HepG2 (cell line): ENCODE data around the gene ST14. TPM values are rescaled to one million over a fixed set of nuclear protein-coding genes. Genes with fewer than 3 reads are reported as not detected.

ENCODE experiments used
- ADNP ChIP-seq: sonication (generic); formaldehyde crosslinking; IDR thresholded peaks from 2 replicates; pipeline ENCODE4 v1.4.0; 2020; ENCODE audit warnings: missing genetic modification reagents
- DBP ChIP-seq: sonication (generic); formaldehyde crosslinking; IDR thresholded peaks from 2 replicates; pipeline ENCODE4 v1.4.0; 2020; ENCODE audit warnings: missing genetic modification reagents; ENCODE audit errors: not compliant biosample characterization
- ELK4 ChIP-seq: sonication (generic); formaldehyde crosslinking; IDR thresholded peaks from 2 replicates; pipeline ENCODE4 v1.9.0; 2021; ENCODE audit warnings: missing genetic modification reagents, borderline replicate concordance
- FOXJ3 ChIP-seq: sonication (generic); formaldehyde crosslinking; IDR thresholded peaks from 2 replicates; pipeline ENCODE4 v1.4.0; 2020; ENCODE audit warnings: missing genetic modification reagents, mild to moderate bottlenecking, borderline replicate concordance
- KAT8 ChIP-seq: IDR thresholded peaks from 2 replicates; pipeline ENCODE4 v1.6.1; 2016; ENCODE audit warnings: missing genetic modification reagents, missing compliant biosample characterization
- NCOA2 ChIP-seq: sonication (generic); formaldehyde crosslinking; IDR thresholded peaks from 2 replicates; pipeline ENCODE4 v1.8.0; 2022; ENCODE audit warnings: inconsistent platforms
- NFYB ChIP-seq: sonication (generic); formaldehyde crosslinking; IDR thresholded peaks from 2 replicates; pipeline ENCODE4 v1.4.0; 2020; ENCODE audit warnings: missing genetic modification reagents
- PATZ1 ChIP-seq: sonication (generic); formaldehyde crosslinking; IDR thresholded peaks from 2 replicates; pipeline ENCODE4 v1.4.0; 2020; ENCODE audit warnings: missing genetic modification reagents
- POLR2G ChIP-seq: fragments of 200-400 bp; formaldehyde crosslinking; IDR thresholded peaks from 2 replicates; pipeline ENCODE4 v1.6.1; 2018; ENCODE audit warnings: mild to moderate bottlenecking, low read depth, low read length, moderate library complexity
- RBM22 ChIP-seq: fragments of 200-400 bp; formaldehyde crosslinking; optimal IDR thresholded peaks from 2 replicates; pipeline ENCODE3; 2017; ENCODE audit warnings: mild to moderate bottlenecking, low read length, moderate library complexity
- RFX3 ChIP-seq: IDR thresholded peaks from 2 replicates; pipeline ENCODE4 v1.6.1; 2016; ENCODE audit warnings: missing biosample characterization, missing genetic modification reagents
- SATB2 ChIP-seq: sonication (generic); formaldehyde crosslinking; IDR thresholded peaks from 2 replicates; pipeline ENCODE4 v1.5.0; 2020; ENCODE audit warnings: missing genetic modification reagents
- STAG1 ChIP-seq: sonication (generic); formaldehyde crosslinking; IDR thresholded peaks from 2 replicates; pipeline ENCODE4 v1.4.0; 2020; ENCODE audit warnings: missing genetic modification reagents
- TRIM22 ChIP-seq: fragments of 450-650 bp; IDR thresholded peaks from 2 replicates; pipeline ENCODE4 v1.6.1; 2017
- TSC22D2 ChIP-seq: sonication (generic); formaldehyde crosslinking; IDR thresholded peaks from 2 replicates; pipeline ENCODE4 v1.5.1; 2020; ENCODE audit warnings: missing genetic modification reagents, mild to moderate bottlenecking, borderline replicate concordance
- ZNF34 ChIP-seq: sonication (generic); formaldehyde crosslinking; IDR thresholded peaks from 2 replicates; pipeline ENCODE4 v1.4.0; 2020; ENCODE audit warnings: mild to moderate bottlenecking, missing genetic modification reagents, borderline replicate concordance
- ZNF430 ChIP-seq: sonication (generic); formaldehyde crosslinking; IDR thresholded peaks from 2 replicates; pipeline ENCODE4 v1.9.0; 2021; ENCODE audit warnings: mild to moderate bottlenecking, missing genetic modification reagents
- ZNF552 ChIP-seq: sonication (generic); formaldehyde crosslinking; IDR thresholded peaks from 2 replicates; pipeline ENCODE4 v1.9.0; 2022; ENCODE audit warnings: missing genetic modification reagents, mild to moderate bottlenecking, borderline replicate concordance
- ZNF562 ChIP-seq: sonication (generic); formaldehyde crosslinking; IDR thresholded peaks from 2 replicates; pipeline ENCODE4 v1.8.0; 2022; ENCODE audit warnings: missing genetic modification reagents, borderline replicate concordance
- ZNF746 ChIP-seq: sonication (generic); formaldehyde crosslinking; IDR thresholded peaks from 2 replicates; pipeline ENCODE4 v1.8.0; 2022; ENCODE audit warnings: mild to moderate bottlenecking, missing genetic modification reagents
- ZNF788 ChIP-seq: sonication (generic); formaldehyde crosslinking; IDR thresholded peaks from 2 replicates; pipeline ENCODE4 v1.5.0; 2020; ENCODE audit warnings: mild to moderate bottlenecking, missing genetic modification reagents, borderline replicate concordance
- ZNF792 ChIP-seq: IDR thresholded peaks from 2 replicates; pipeline ENCODE4 v1.6.1; 2016
- polyA plus RNA-seq, 8 experiments: library from polyadenylated mRNA; depleted of rRNA in 3 of 8; stranded (reverse) in 7 of 8; unstranded in 1 of 8; fragments of >200 nt; fragmentation: Illumina TruSeq in 4 of 8; extraction: Trizol in 4 of 8; gene quantifications; 2 replicates each; pipeline versions ENCODE4 v1.2.1 to v1.2.3, GENCODE V29; 2011 to 2016; ENCODE audit warnings: low read depth in 4 of 8, missing spikeins in 1 of 8, mixed read lengths in 1 of 8; ENCODE audit not compliant: insufficient read depth in 1 of 8
- total RNA-seq, 5 experiments: library from RNA; depleted of rRNA; stranded (reverse); fragments of >200 nt; fragmentation: Illumina TruSeq; extraction: Trizol; gene quantifications; 2 replicates each; pipeline ENCODE4 v1.2.3, GENCODE V29; 2016; ENCODE audit warnings: low read depth in 1 of 5
- TF ChIP-seq, protein P1 (sequence below): sonication (generic); formaldehyde crosslinking; IDR thresholded peaks from 2 replicates; pipeline ENCODE4 v1.4.0; 2020; ENCODE audit warnings: missing genetic modification reagents, borderline replicate concordance

The ST14 gene
- total and polyA plus RNA-seq, 2 of the 13 experiments (the other 11 are each of a cell fraction or from before 2014, with no cell fraction given) = 0.88 to 1.4 TPM

- TF ChIP-seq PATZ1 (CRISPR knock-in tag) (no peak), ZNF746 (CRISPR knock-in tag) (no peak), POLR2G (no peak), TSC22D2 (CRISPR knock-in tag) (no peak), ZNF34 (no peak), RBM22 (peak; percentile 83), ELK4 (CRISPR knock-in tag) (no peak), NCOA2 (CRISPR knock-in tag) (0 out of 2 replicates have a peak, but pooled peaks have one; percentile 8), KAT8 (CRISPR knock-in tag) (no peak), NFYB (CRISPR knock-in tag) (no peak), STAG1 (CRISPR knock-in tag) (peak; percentile 10; the same call in 1 of the 2 replicates), ZNF430 (CRISPR knock-in tag) (no peak), ZNF562 (CRISPR knock-in tag) (no peak), DBP (CRISPR knock-in tag) (no peak), ADNP (CRISPR knock-in tag) (no peak), TRIM22 (no peak), FOXJ3 (CRISPR knock-in tag) (no peak), SATB2 (CRISPR knock-in tag) (no peak), ZNF788 (no peak), ZNF792 (CRISPR knock-in tag) (no peak), RFX3 (CRISPR knock-in tag) (peak; percentile 87), ZNF552 (CRISPR knock-in tag) (no peak)
- TF ChIP-seq, protein P1, sequence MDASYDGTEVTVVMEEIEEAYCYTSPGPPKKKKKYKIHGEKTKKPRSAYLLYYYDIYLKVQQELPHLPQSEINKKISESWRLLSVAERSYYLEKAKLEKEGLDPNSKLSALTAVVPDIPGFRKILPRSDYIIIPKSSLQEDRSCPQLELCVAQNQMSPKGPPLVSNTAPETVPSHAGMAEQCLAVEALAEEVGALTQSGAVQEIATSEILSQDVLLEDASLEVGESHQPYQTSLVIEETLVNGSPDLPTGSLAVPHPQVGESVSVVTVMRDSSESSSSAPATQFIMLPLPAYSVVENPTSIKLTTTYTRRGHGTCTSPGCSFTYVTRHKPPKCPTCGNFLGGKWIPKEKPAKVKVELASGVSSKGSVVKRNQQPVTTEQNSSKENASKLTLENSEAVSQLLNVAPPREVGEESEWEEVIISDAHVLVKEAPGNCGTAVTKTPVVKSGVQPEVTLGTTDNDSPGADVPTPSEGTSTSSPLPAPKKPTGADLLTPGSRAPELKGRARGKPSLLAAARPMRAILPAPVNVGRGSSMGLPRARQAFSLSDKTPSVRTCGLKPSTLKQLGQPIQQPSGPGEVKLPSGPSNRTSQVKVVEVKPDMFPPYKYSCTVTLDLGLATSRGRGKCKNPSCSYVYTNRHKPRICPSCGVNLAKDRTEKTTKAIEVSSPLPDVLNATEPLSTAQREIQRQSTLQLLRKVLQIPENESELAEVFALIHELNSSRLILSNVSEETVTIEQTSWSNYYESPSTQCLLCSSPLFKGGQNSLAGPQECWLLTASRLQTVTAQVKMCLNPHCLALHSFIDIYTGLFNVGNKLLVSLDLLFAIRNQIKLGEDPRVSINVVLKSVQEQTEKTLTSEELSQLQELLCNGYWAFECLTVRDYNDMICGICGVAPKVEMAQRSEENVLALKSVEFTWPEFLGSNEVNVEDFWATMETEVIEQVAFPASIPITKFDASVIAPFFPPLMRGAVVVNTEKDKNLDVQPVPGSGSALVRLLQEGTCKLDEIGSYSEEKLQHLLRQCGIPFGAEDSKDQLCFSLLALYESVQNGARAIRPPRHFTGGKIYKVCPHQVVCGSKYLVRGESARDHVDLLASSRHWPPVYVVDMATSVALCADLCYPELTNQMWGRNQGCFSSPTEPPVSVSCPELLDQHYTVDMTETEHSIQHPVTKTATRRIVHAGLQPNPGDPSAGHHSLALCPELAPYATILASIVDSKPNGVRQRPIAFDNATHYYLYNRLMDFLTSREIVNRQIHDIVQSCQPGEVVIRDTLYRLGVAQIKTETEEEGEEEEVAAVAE (CRISPR knock-in tag) = no peak
Observed at GRCh38 chr11:130144861-130145281, 14.7 kb upstream of the ST14 start (continued).
